Stomach (tissue), 9 donors: ENCODE measurements around the gene ADARB2. TPM values are rescaled to one million over a fixed set of nuclear protein-coding genes. Genes with fewer than 3 reads are reported as not detected.

Source experiments
- DNase-seq, 2 donors: peaks; one replicate each; pipeline versions ENCODE4 v3.0.0 to v3.0.0-alpha.2; 2013 to 2019
- H3K27ac ChIP-seq, 5 donors: fragments of 200-600 bp in 4 of 5; sonication (generic) in 4 of 5; one replicate each; pipeline ENCODE4 v1.5.1; 2013 to 2019; ENCODE audit warnings: mild to moderate bottlenecking in 1 of 5, moderate library complexity in 1 of 5
- H3K27me3 ChIP-seq, 3 donors: fragments of 200-600 bp; sonication (generic); one replicate each; pipeline ENCODE4 v1.5.1; 2017 to 2019; ENCODE audit warnings: mixed run types in 1 of 3
- H3K36me3 ChIP-seq, 4 donors: fragments of 200-600 bp; sonication (generic); 1 replicate in 3 of 4; 2 replicates in 1 of 4; pipeline ENCODE4 v1.5.1; 2016 to 2019
- H3K4me1 ChIP-seq, 4 donors: fragments of 200-600 bp; sonication (generic); one replicate each; pipeline ENCODE4 v1.5.1; 2016 to 2019
- H3K4me3 ChIP-seq, 4 donors: fragments of 200-600 bp; sonication (generic) in 3 of 4; one replicate each; pipeline ENCODE4 v1.5.1; 2016 to 2019; ENCODE audit warnings: mild to moderate bottlenecking in 1 of 4
- H3K9me3 ChIP-seq, 4 donors: fragments of 200-600 bp; sonication (generic); one replicate each; pipeline ENCODE4 v1.5.1; 2016 to 2019
- EP300 ChIP-seq: sonication (generic); formaldehyde crosslinking; IDR thresholded peaks from one replicate; pipeline ENCODE4 v1.6.1; 2017; ENCODE audit warnings: antibody characterized with exemption
- POLR2A ChIP-seq, 4 donors: fragments of 450-650 bp; IDR thresholded peaks; one replicate each; pipeline ENCODE4 v1.6.1; 2016; ENCODE audit warnings: antibody characterized with exemption in 4 of 4, control low read depth in 2 of 4, mild to moderate bottlenecking in 1 of 4, moderate library complexity in 1 of 4
- POLR2AphosphoS5 ChIP-seq, 3 donors: sonication (generic); formaldehyde crosslinking; IDR thresholded peaks; one replicate each; pipeline ENCODE4 v1.6.1; 2016; ENCODE audit warnings: antibody characterized with exemption in 3 of 3
- WGBS, 5 donors: extraction: QIAGEN DNeasy Blood & Tissue Kit in 3 of 5; methylation state at CpG; one replicate each; pipeline versions ENCODE4 v1.1.5 to v1.1.7; 2013 to 2018; 5-methylcytosine and 5-hydroxymethylcytosine counted together
- intact Hi-C: fragments of 100-400 bp; cut with DNase I; formaldehyde crosslinking; loops from one replicate; pipeline ENCODE4 v1.15.1; 2023; ENCODE audit warnings: low total_unique reads
- polyA plus RNA-seq, 3 donors: library from polyadenylated mRNA; stranded (reverse); fragments of 200-250 nt; gene quantifications; one replicate each; pipeline ENCODE4 v1.2.3, GENCODE V29; 2013
- total RNA-seq, 5 donors: library from RNA; depleted of rRNA; stranded (reverse); fragments of >200 nt; gene quantifications; one replicate each; pipeline versions ENCODE4 v1.1.0 to v1.2.3, GENCODE V29; 2014 to 2016
- TF ChIP-seq, protein P1 (sequence below), 7 experiments: fragments of 450-650 bp in 4 of 7; fragments of 200-600 bp in 3 of 7; sonication (generic) in 3 of 7; IDR thresholded peaks; one replicate each; pipeline ENCODE4 v1.5.1; 2016 to 2019; ENCODE audit warnings: antibody characterized with exemption in 7 of 7, control low read depth in 2 of 7, mild to moderate bottlenecking in 1 of 7
- donor health status: healthy with polysubstance abuse.
- donor health status: Bipolar disorder and iron deficiency.
- donor health status: healthy.

The ADARB2 gene
- total and polyA plus RNA-seq, 8 donors = 0.55 to 4.1 (median 1.4) TPM; not detected in 1

GRCh38 chr10:1666147-1666546 is 71.2 kb downstream of the ADARB2 start:
- no peaks in the 10 kb centered on the region for H3K36me3 ChIP-seq
- TF ChIP-seq POLR2AphosphoS5 (IDR thresholded peaks at IDR 0.05) (no peak), POLR2A (IDR thresholded peaks at IDR 0.05) (no peak), EP300 (no peak)
- TF ChIP-seq, protein P1, sequence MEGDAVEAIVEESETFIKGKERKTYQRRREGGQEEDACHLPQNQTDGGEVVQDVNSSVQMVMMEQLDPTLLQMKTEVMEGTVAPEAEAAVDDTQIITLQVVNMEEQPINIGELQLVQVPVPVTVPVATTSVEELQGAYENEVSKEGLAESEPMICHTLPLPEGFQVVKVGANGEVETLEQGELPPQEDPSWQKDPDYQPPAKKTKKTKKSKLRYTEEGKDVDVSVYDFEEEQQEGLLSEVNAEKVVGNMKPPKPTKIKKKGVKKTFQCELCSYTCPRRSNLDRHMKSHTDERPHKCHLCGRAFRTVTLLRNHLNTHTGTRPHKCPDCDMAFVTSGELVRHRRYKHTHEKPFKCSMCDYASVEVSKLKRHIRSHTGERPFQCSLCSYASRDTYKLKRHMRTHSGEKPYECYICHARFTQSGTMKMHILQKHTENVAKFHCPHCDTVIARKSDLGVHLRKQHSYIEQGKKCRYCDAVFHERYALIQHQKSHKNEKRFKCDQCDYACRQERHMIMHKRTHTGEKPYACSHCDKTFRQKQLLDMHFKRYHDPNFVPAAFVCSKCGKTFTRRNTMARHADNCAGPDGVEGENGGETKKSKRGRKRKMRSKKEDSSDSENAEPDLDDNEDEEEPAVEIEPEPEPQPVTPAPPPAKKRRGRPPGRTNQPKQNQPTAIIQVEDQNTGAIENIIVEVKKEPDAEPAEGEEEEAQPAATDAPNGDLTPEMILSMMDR (IDR thresholded peaks at IDR 0.05) = no peak
- no peaks in the 10 kb centered on the region for H3K9me3 ChIP-seq
- intact Hi-C loops = no loop called here
- no peaks in the 10 kb centered on the region for H3K4me1 ChIP-seq
- H3K4me3 ChIP-seq = no peak overlapping the region
- no peak overlapping the region for H3K27ac ChIP-seq
- H3K27me3 ChIP-seq = peaks cover 0 to 6% (median 0%) of the 10 kb centered on the region in 3 donors
- 87 to 93% (median 89%) methylated on average over 20 of the region's 20 CpGs for WGBS, 5 donors
- DNase-seq = no peak

- Histone ChIP-seq H3K27me3 (peaks cover 0 to 6% (median 0%) of the 10 kb centered on the region in 3 donors), H3K36me3 (no peaks in the 10 kb centered on the region), H3K4me3 (no peak overlapping the region), H3K4me1 (no peaks in the 10 kb centered on the region), H3K27ac (no peak overlapping the region), H3K9me3 (no peaks in the 10 kb centered on the region)
- DNase-seq = no peak
- intact Hi-C loops = no loop called here
- WGBS, 5 donors = 81 to 95% (median 88%) methylated on average over 10 of the region's 10 CpGs
- no peak for TF ChIP-seq EP300
- TF ChIP-seq POLR2AphosphoS5 (IDR thresholded peaks at IDR 0.05) = no peak
- TF ChIP-seq, protein P1 (IDR thresholded peaks at IDR 0.05) = no peak
- no peak for TF ChIP-seq POLR2A (IDR thresholded peaks at IDR 0.05)
Observed at GRCh38 chr10:1665681-1666080, 71.6 kb downstream of the ADARB2 start.

DNA sequence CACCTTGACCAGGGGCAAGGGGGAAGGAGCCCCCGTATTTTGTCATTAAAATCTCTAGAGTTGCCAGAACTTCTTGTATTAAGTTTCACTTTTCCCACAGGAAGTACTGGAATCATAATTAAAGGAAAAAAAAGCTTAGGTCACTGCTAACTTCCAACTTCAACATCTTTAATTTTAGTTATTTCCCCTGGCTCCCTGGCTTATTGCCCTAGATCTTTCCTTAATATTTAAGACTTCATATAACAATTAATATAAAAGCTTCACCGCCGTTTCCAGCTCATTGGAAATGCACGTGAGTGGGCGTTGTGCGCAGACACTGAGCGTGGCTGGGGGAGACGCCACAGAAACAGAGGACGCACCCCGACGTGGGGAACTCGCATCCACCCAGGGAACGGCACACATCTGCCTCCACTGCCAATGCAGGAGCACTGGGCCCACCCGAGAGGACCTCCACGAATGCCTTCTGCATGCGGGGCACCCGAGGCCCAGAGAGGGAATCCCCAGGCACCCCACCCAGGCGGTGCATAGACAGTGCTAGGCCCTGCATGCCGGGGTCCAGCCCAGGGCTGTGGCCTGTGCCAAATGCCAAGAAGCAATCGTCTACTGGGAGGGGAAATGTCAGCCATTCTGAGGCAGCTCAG is 72.2 kb downstream of the ADARB2 start:
- WGBS, 5 donors = 88 to 93% (median 91%) methylated on average over 16 to 20 of the region's 20 CpGs
- intact Hi-C loops = no loop called here
- Histone ChIP-seq H3K27me3 (peaks cover 0 to 6% (median 0%) of the 10 kb centered on the region in 3 donors), H3K4me1 (no peaks in the 10 kb centered on the region), H3K4me3 (no peak overlapping the region), H3K36me3 (no peaks in the 10 kb centered on the region), H3K9me3 (no peaks in the 10 kb centered on the region), H3K27ac (no peak overlapping the region)
- DNase-seq = no peak
- TF ChIP-seq POLR2AphosphoS5 (IDR thresholded peaks at IDR 0.05) = no peak
- no peak for TF ChIP-seq POLR2A (IDR thresholded peaks at IDR 0.05)
- TF ChIP-seq, protein P1 (IDR thresholded peaks at IDR 0.05) = no peak
- TF ChIP-seq EP300 = no peak

DNA sequence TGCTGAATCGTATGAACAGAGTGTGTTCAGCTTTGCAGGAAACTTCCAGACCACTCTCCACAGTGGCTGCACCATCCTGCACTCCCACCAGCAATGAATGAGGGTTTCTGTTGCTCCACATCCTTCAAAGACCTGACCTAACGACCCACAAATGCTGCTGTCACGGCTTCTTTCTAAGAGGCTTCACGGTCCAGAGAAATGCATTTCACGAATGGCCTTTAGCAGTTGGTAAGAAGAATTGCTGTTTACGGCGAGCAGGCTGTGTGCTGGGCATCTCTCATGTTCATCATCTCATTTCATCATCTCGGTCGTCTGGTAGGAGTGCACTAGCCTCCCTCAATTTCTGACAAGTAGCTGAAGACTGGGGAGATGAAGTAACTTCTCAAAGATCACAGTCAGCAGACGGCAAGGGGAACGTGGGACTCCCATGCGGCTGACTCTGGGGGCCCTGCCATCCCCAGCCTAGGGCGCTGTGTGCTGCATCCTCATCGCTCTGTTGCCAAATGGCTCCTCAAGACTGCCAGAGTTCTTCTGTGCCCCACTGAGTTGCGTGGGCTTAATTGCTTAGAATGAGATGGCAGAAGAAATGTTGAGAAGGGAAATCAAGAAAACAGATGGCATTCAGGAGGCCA is 72.9 kb downstream of the ADARB2 start:
- H3K4me3 ChIP-seq = no peak overlapping the region
- no peaks in the 10 kb centered on the region for H3K4me1 ChIP-seq
- no peak overlapping the region for H3K27ac ChIP-seq
- H3K27me3 ChIP-seq = peaks cover 0 to 6% (median 0%) of the 10 kb centered on the region in 3 donors
- 73 to 84% (median 83%) methylated on average over 15 of the region's 15 CpGs for WGBS, 5 donors
- H3K36me3 ChIP-seq = no peaks in the 10 kb centered on the region
- H3K9me3 ChIP-seq = no peaks in the 10 kb centered on the region
- intact Hi-C loops = no loop called here
- TF ChIP-seq POLR2A (IDR thresholded peaks at IDR 0.05) (no peak), POLR2AphosphoS5 (IDR thresholded peaks at IDR 0.05) (no peak), EP300 (no peak)
- TF ChIP-seq, protein P1 (IDR thresholded peaks at IDR 0.05) = no peak
- DNase-seq = no peak
